ENCODE results near the gene TMEM184C.
A peak's percentile ranks its signal among the peaks of the same experiment; 100 is the strongest.

Gene TMEM184C

GRCh38 chr4:147599206-147599605 is 18.0 kb upstream of the TMEM184C start:
- no peak for DNase-seq (ENCODE audit: low read depth)
- no peak for TF ChIP-seq CTCF (conservative IDR thresholded peaks at IDR 0.05; ENCODE audit: low read depth, low read length)
- H3K4me3 ChIP-seq (ENCODE audit: low read length): no peak overlapping the region

- peak; percentile 26 for DNase-seq (ENCODE audit: low read depth)
- no peak for TF ChIP-seq CTCF (conservative IDR thresholded peaks at IDR 0.05; ENCODE audit: low read depth, low read length)
- H3K4me3 ChIP-seq (ENCODE audit: low read length): no peak overlapping the region
Measured at GRCh38 chr4:147599769-147600168, 17.4 kb upstream of the TMEM184C start.

- no peak for DNase-seq (ENCODE audit: low read depth)
- TF ChIP-seq CTCF (conservative IDR thresholded peaks at IDR 0.05; ENCODE audit: low read depth, low read length): no peak
- H3K4me3 ChIP-seq (ENCODE audit: low read length): no peak overlapping the region
Measured at GRCh38 chr4:147605499-147605898, 11.7 kb upstream of the TMEM184C start.

- H3K4me3 ChIP-seq (ENCODE audit: low read length): no peak overlapping the region
- no peak for TF ChIP-seq CTCF (conservative IDR thresholded peaks at IDR 0.05; ENCODE audit: low read depth, low read length)
- DNase-seq (ENCODE audit: low read depth): no peak
Measured at GRCh38 chr4:147607471-147607870, 9.7 kb upstream of the TMEM184C start.

- no peak for DNase-seq (ENCODE audit: low read depth)
- H3K4me3 ChIP-seq (ENCODE audit: low read length): no peak overlapping the region
- no peak for TF ChIP-seq CTCF (conservative IDR thresholded peaks at IDR 0.05; ENCODE audit: low read depth, low read length)
Measured at GRCh38 chr4:147610686-147611085, 6.5 kb upstream of the TMEM184C start.

GRCh38 chr4:147616849-147617172 is 386 bp upstream of the TMEM184C start:
- no peak for DNase-seq (ENCODE audit: low read depth)
- TF ChIP-seq CTCF (conservative IDR thresholded peaks at IDR 0.05; ENCODE audit: low read depth, low read length): no peak
- peak overlapping the region; percentile 82 for H3K4me3 ChIP-seq (ENCODE audit: low read length)

GRCh38 chr4:147617841-147618691 is 869 bp downstream of the TMEM184C start:
- DNase-seq (ENCODE audit: low read depth): no peak
- H3K4me3 ChIP-seq (ENCODE audit: low read length): peak overlapping the region; percentile 82
- no peak for TF ChIP-seq CTCF (conservative IDR thresholded peaks at IDR 0.05; ENCODE audit: low read depth, low read length)

Measured in retinal pigment epithelial cell (primary cell).